ENCODE results near the gene PM20D2.
"Not testable (repeated sequence)": the region's sequence is repeated elsewhere in the genome, so short reads cannot be mapped to it uniquely, and the experiment has no call there.

Gene PM20D2

GRCh38 chr6:89145956-89146717 lies at the start of gene PM20D2:
Gene PM20D2 (plus strand): TSS chr6:89146055. CDS start chr6:89146145, 90 bp downstream.
- DNase-seq, result peak; percentile 63

GRCh38 chr6:89098461-89098860 lies 47.4 kb upstream of the PM20D2 start:
- DNase-seq, result no peak

GRCh38 chr6:89100114-89100513 lies 45.7 kb upstream of the PM20D2 start:
- no peak for DNase-seq

GRCh38 chr6:89110284-89110683 lies 35.6 kb upstream of the PM20D2 start:
- DNase-seq, result no peak

- DNase-seq, result no peak
Measured at GRCh38 chr6:89111933-89112332, 33.9 kb upstream of the PM20D2 start.

GRCh38 chr6:89116702-89117101 lies 29.2 kb upstream of the PM20D2 start:
- no peak for DNase-seq

GRCh38 chr6:89117211-89118108 lies 28.4 kb upstream of the PM20D2 start, which contains the start of gene SRSF12:
Gene SRSF12 (minus strand): TSS chr6:89118071. CDS start chr6:89117887, 184 bp downstream.
- DNase-seq, result peak; percentile 45

GRCh38 chr6:89118931-89119330 lies 26.9 kb upstream of the PM20D2 start:
- DNase-seq, result no peak

- no peak for DNase-seq
Measured at GRCh38 chr6:89120371-89120770, 25.5 kb upstream of the PM20D2 start.

- DNase-seq, result no peak
Measured at GRCh38 chr6:89121934-89122333, 23.9 kb upstream of the PM20D2 start.

GRCh38 chr6:89122625-89123024 lies 23.2 kb upstream of the PM20D2 start:
- peak; percentile 40 for DNase-seq

GRCh38 chr6:89128256-89128671 lies 17.6 kb upstream of the PM20D2 start:
- DNase-seq, result not testable (repeated sequence)

GRCh38 chr6:89131599-89131998 lies 14.3 kb upstream of the PM20D2 start:
- DNase-seq, result no peak

- no peak for DNase-seq
Measured at GRCh38 chr6:89132057-89132456, 13.8 kb upstream of the PM20D2 start.

GRCh38 chr6:89133981-89134380 lies 11.9 kb upstream of the PM20D2 start:
- no peak for DNase-seq

- no peak for DNase-seq
Measured at GRCh38 chr6:89134723-89135122, 11.1 kb upstream of the PM20D2 start.

GRCh38 chr6:89138173-89138572 lies 7.7 kb upstream of the PM20D2 start:
- DNase-seq, result peak; percentile 36

GRCh38 chr6:89139509-89140346 lies 6.1 kb upstream of the PM20D2 start:
- DNase-seq, result no peak

GRCh38 chr6:89140347-89141156 lies 5.3 kb upstream of the PM20D2 start:
- DNase-seq, result no peak

- DNase-seq, result no peak
Measured at GRCh38 chr6:89144354-89144906, 1.4 kb upstream of the PM20D2 start.

- peak; percentile 34 for DNase-seq
Measured at GRCh38 chr6:89145091-89145955, 532 bp upstream of the PM20D2 start.

All from COR-L47 (cell line).